ENCODE measurements around the gene TELO2.

TELO2 gene

DNA sequence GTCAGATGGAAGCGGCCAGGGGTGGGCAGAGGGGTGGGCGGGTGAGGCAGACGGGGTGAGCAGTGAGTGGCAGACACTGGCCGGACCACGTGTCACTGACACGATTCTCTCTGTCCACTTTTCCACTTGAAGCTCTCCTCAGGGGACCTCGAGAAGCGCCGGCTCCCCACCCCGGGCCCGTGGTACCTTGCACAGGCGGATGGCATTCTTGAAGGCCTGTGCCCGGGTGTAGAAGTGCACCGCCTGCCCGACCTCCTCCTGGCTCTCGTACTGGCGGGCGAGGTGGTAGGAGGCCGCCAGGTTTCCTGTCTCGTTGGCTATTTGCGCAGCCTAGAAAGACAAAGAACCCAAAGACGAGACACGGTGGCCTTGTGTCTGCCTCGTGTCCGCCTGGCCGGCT is 31.2 kb downstream of the TELO2 start:
- DNase-seq: no peak

DNA sequence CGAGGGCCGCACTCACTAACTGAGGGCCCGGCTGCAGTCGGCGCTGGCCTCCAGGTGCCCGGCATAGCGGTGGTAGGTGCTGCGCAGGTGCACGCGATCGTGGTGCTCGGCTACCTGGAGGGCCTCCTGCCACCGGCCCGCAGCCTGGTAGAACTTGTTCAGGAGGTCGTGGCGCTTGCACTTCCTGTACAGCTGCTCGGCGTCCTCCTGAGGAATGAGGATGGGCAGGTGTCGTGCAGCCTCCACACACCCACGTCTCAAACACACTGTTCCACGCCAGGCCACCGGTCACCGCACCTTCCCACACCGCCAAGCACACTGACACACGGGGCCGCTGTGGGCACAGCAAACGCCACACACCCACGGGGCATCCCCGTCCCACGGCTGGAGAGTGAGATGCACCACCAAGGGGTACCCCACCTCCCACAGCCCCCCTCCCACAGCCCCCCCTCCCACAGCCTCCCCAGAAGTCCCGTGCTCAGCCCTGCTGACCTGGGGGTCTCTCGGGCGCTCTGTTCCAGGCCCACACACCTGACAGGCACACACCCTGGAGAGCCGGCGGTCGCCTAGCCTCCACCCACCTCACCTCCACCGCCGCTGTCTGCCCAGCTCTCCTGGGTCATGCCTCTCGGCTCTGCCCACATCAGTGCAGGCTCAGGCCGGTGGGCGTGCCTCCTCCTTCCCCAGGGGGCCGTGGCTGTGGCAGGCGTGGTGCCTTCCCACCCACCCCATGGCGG is 32.9 kb downstream of the TELO2 start:
- DNase-seq: no peak

DNA sequence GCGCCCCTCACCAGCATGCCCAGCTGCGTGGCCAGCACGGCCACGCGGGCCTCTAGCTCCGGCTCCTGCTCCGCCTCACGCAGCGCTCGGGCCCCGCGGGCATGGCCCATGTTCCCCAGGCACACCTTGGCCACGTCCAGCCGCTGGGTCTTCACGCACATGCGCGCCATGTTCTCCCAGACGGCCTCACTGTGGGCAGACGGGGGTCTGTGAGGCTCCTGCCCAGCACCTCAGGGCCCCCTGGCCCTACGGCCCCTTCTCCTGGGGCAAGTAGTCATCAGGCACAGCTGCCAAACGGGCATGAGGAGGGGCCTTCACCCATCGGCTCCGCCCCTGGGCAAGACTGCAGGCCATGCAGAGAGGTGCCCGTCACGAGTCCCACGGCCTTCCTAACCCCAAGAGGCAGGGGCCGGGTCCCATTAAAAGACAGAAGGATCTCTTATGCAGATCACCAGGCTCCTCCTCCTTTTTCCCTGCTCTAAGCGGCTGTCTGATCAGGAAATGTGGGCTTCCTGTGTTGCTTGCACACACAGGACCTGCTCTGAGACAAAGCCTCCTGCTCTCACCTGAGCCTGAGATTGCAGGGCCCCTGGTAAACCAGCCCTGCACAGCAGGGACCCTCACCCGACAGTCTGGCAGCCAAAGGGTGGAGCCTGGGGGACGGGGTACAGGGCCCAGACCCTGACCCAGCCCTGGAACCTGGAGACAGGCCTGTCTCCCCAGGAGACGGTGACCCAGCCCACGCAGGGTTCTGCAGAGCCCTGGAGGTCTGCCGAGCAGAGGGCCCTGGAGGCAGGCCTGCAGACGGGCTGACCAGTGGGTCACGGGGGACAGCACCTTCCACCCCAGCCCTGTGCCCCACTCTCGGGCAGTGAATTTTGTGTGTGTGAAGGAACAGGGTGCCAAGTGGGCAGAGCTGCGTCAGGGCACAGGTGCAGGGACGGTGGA is 33.7 kb downstream of the TELO2 start:
- no peak for DNase-seq

DNA sequence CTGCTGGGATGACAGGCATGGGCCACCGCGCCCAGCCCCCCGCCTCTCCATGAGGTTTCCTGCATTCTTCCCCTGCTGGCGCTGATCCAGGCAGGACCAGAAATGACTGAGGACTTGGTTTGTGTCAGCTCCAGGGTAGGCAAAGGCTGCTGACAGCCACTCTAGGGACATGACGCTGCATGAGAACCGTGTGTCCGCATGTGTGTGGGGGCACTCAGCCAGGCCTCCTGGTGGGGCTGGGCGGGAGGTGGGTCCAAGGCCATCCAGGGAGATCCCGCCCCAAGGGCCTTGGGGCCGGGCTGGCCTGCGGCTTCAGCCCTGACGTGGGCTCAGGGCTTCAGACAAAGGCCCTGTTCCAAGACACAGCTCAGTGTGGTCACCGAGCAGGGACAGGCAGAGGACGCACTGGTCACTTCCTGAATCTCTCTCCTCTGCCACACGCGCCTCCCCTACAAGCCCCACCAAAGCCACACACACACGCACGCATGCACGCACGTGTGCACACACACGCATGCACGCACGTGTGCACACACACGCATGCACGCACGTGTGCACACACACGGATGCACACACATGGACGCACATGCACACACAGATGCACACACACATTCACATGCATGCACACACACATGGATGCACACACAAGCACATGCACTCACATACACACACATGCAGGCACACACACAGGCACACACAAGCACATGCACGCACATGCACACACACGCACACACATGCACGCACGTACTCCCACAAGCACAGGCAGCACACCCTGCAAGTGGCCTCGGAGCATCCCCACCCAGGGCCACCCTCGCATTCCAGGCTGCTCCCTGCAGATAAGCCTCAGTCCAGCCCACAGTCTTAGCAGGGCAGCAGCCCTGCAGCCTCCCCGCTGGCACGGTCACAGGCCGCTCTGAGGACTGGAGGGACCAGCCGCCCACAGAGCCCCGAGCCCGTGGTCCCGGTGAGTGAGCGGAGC is 35.0 kb downstream of the TELO2 start:
- no peak for DNase-seq

DNA sequence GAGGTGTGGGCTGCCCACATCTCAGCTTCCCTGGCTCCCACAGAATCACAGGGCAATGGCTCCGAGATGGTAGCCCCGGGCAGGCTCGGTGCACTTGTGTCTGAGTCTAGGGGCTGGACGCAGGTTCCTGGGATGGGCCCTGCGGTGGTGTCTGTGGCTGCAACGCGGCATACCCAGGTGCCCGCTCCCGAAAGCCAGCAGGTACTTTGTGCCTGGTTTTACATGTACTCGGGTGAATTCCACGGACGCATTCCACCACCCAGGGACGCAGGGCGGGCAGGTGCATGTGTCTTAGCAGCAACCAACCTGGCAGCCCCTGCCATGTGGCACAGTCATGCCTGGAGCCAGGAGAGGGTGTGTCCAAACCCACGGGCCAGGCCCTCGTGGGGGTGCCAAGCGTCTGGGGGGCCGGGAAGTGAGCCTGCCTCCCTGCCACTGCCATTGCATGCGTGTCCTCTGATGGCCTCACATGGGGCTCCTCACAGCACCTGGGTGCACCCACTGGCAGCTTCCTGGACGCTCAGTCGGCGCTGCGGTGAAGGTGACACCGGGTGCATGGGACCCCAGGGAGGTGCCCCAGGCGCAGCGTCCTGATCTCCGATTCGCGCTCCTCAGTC is 35.9 kb downstream of the TELO2 start:
- DNase-seq: no peak

DNA sequence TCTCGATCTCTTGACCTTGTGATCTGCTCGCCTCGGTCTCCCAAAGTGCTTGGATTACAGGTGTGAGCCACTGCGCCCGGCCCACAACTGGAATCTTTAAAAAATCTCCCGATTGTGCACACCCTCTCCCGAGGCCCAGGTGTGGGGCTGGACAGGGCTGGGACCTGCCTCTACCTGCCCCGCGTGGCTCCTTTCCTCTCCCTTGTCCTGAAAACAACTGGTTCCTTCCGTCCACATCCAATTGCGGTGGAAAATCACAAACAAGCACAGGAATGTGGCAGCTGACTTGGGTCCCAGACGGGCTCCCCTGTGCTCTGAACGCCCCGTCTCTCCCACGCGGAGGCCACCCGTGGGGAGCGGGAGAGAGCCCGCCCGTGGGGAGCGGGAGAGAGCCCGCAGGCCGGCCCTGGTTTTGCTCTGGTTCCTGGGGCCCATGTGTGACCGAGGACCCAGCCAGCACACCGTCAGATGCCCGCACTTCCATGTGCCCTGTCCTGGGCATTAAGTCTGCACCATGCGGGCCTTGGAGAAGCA is 37.3 kb downstream of the TELO2 start:
- no peak for DNase-seq

DNA sequence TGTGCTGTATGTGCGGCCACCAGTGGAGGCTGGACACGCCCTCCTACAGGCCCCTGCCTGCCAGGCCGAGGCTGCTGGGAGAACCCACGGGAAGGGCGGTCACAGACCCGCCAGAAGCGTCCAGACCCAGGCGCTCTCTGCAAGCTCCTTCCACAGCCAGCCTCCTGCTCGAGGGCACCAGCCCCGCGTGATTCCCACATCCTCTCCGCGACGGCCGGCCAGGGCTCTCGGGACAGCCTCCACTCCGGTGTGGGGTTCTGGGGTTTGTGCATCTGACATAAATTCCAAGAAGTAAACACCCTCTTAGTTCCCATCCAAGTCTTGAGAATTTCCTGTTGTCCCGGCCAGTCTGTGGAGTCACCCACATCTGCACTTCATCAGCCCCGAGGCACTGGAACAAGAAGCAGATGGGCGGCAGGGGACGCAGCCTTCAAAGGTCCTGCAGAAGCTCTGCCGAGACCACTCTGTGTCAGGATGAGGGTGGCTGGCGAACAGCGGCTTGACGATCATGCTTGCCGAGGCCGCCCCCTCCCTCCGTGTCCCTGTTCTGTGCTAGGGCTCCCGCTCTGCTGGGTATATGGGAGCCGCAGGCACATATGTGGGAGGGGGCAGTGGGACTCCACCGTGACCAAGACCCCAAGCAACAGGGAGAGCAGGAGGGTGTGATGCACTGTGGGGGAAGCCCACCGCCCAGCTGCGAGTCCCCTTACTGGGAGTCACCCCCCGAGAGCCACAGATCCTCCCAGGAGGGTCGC is 37.9 kb downstream of the TELO2 start:
- no peak for DNase-seq

DNA sequence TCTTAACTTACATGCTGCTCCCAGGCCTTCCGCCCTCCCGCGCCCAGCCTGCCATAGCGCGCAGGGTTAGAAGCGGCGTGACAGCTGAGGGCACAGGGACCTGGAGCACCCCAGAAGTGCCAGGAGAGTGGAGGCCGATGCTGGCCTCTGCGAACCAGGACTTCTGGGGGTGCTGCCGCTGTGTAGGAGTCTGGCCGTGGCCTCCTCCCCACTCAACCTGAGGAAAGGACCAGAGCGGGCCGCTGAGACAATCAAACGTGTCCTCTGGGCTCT is 38.4 kb downstream of the TELO2 start:
- no peak for DNase-seq

DNA sequence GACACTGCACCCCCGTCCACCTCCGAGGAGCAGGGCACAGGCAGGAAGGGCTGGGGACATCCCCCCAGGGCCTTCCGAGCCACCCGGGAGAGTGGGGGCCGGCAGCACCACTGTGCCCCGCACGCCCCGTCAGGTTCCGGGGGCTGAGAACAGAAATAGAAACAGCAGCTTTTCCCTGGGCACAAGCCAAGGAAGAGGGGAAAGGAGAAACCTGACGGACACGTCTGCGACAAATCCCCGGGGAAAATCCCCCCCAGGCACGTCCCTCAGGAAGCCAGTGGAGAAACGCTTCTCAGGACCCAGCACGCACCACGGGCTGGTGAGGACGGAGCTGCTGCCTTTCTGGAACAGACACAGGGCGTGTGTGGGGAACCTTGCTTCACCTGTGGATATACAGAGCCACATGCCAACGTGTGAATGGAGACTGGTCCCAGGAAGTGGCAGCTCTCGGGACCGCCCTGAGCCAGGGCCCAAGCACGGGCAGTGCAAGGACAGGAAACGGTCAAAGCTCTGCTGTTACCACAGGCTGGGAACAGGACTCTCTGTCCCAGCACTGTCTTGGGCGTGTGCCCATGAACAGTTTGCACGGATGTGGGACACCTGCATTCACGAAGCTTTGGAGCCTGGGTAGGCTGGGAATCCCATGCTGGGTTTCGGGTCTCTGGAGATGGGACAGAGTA is 39.1 kb downstream of the TELO2 start:
- DNase-seq: no peak

DNA sequence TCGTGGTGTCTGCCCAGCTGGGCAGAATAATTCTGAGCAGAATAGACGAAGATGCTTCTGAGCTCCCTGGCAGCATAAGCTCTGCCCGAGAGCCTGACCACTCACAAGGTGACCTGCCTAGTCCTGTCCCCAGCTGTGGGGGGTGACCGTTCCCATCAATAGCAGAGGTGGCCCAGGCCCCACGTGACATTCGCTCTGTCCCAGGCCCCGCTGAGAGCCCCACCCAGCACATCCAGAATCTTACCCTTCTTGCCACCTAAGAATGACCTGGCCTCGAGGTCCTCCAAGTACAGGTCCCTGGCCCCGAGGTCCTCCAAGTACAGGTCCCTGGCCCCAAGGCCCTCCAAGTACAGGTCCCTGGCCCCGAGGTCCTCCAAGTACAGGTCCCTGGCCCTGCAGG is 39.6 kb downstream of the TELO2 start:
- DNase-seq: no peak

DNA sequence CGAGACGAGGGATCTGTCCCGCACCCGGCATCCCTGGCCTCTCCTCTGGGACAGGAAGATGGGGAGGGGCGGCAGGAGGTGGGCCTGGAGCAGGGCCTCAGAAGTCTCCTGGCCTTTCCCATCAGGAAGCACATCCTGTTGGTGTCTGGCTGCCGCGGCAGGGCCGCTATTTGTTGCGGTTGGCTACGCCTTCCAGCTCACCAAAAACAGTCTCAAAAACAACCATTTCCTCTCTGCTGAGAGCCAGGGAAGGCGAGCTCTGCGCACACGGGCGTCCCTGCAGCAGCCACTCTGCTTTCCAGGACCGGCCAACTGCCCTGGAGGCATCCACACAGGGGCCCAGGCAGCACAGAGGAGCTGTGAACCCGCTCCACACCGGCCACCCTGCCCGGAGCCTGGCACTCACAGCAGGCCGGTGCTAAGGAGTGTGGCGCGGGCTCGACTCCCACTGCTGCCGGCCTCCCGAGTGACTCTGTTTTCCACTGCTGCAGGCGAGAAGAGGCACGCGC is 40.3 kb downstream of the TELO2 start, which contains the start of gene TMEM204:
TMEM204 (plus strand) TSS at position 224 of the 509 bp plus-strand sequence. CDS start 610 bp downstream, outside the sequence.
- no peak for DNase-seq

DNA sequence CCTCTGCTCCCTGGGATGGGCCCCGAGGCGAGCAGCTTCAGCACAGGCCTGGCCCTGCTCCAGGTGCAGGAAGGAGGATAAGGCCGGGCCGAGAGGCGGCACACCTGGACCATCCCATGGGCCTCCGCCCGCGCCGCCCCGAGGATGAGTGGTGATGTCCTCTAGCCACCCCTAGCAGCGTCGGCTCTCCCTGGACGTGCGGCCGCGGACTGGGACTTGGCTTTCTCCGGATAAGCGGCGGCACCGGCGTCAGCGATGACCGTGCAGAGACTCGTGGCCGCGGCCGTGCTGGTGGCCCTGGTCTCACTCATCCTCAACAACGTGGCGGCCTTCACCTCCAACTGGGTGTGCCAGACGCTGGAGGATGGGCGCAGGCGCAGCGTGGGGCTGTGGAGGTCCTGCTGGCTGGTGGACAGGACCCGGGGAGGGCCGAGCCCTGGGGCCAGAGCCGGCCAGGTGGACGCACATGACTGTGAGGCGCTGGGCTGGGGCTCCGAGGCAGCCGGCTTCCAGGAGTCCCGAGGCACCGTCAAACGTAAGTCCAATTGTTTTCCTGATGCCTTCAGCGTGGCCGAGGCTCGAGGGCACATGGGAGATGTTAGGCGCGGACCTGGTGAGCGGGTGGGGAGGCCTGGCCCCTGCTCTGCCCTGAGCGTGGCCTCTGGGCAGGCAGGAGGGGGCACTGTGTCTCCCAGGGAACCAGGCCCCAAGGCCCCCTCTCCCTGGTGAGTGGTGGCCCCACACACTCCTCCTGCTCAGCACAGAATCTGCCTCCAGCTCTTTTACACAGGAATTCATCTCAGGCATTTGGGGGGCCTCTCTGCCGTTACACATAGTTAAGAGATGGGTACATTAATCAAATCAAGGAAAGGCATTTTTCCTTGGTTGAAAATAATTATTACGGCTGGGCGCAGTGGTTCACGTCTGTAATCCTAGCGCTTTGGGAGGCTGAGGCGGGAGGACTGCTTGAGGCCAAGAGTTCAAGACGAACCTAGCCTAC is 41.2 kb downstream of the TELO2 start:
- no peak for DNase-seq

DNA sequence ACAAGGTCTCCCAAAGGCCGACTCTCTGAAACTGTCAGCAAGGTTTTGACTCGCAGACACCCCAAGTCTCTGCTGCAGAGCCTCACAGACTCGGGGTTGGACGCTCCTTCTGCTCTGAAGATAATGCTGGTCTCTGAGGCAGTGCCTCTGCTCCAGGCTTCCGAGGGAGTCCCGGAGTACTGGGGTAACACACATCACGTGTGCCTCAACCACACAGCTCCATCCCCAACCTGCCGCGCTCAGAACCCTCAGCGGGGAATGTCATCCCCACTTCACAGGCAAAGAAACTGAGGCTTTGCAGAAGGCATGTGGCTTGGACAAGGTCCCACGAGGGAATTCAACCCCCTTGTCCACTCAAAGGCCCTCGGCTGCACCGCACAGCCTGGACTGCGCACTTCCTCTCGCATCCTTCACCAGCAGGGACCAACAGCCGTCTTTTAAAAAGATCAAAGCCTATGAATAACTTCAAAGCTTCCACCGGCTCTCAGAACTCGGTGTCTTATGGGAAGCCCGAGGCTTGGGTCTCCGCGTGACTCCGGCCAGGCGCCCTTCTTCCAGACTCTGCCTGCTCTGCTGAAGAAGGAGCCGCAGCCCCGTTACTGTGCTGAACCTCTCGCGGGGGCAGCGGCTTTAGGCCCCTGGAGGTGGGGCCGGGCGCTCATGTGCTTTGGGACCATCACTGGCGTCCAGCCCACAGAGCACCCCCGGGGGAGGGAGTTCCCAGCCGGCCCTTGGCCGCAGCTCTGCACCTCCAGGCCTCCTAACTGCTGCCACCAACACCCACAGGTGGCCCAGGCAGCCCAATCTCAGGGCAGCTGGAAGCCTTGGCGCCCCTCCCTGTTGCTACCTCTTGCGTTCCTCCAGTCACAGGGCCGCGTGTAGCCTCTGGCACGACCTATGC is 42.5 kb downstream of the TELO2 start:
- DNase-seq: no peak

DNA sequence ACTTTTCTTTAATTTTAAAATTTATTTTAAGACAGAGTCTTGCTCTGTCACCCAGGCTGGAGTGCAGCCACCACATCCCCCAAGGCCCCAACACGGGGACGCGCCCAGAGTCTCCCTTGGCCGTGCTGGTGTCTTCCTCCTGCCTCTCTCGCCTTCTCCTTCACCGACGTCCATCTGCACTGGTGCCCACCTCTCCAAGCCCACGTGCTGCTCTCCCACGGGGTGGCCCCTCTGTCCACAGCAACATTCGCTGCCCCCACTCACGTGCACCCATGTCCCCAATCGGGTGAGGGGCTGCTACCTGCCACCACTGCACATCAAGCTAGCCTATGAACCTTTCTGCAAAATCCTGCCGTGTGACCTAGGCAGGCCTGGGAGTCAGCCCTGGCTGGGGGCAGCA is 43.4 kb downstream of the TELO2 start:
- no peak for DNase-seq

DNA sequence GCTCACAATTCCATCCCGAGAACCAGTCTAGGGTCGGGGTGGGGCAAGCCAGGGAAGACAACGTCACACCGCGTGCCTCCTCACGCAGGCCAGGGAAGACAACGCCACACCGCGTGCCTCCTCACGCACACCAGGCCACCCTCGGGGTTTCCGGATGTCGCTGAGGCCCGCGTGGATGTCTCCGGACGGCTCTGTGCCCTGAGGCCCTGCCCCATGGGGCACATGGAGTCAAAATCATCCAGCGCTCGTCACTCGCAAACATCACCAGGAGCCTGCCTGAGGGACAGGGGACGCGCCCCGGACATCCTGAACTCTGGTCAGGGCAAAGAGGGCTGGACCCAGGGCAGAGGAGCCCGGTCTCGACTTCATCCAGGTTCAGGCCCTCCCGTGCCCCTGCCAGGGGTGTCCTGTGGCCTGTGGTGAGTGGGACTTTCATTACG is 44.0 kb downstream of the TELO2 start:
- DNase-seq: no peak

DNA sequence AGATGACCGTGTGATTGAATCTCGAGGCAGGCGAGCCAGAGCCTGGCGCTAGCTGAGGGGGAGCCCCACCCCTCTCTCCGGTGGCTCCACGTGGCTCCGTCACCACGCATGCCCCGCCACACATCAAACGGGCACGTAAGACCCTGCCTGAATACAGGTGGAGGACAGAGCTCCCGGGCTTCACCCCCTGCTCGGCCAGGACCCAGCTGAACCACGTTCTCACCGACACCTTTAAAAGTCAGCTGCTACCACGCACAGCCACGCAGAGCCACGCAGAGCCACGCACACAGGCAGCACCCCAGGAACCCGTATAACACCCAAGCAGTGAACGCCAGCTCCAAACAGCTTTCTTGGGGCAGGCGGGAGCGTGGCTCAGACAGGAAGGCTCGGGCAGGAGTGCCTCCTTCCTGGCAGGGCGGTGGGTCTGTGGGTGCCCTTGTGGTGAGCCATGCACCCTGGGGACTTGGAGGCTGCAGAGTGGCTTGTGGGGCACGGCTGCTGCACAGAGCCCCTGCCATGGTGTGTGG is 44.7 kb downstream of the TELO2 start:
- no peak for DNase-seq

DNA sequence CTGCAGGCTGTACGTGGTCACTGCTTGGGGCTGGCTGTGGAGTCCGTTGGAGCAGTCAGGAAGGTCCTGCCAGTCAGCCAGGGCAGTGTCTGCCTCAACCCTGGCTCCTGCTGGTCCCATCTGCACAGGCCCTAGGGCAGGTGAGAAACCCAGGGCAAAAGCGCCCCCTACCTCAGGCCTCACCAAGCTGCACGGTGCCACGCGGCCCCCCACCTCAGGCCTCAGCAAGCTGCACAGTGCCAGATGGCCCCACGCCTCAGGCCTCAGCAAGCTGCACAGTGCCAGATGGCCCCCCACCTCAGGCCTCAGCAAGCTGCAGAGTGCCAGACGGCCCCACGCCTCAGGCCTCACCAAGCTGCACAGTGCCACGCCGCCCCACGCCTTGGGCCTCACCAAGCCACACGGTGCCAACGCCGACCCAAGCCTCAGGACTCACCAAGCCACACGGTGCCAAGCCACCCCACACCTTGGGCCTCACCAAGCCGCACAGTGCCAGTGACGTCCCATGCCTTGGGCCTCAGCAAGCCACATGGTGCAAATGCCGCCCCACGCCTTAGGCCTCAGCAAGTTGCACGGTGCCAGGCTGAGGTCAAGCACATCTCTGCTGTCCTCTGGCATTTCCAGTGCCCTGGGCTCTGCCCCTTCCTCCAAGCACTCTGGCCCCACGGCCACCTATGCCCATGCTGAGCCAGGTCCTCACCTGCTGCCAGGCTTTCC is 45.8 kb downstream of the TELO2 start:
- DNase-seq: no peak

Measured in stimulated activated CD4-positive, alpha-beta T cell treated with anti-CD3 and anti-CD28 coated beads, Interleukin-2, amount 100 ng/mL, for 48 hours (primary cell).